GM21576 (cell line): ENCODE measurements around the gene OGG1.
A peak's percentile ranks its signal among the peaks of the same experiment; 100 is the strongest.

Source experiments
- ATAC-seq: cut with Tn5 transposase; IDR thresholded peaks from one replicate; pipeline ENCODE4 v1.9.1; 2021; ENCODE audit warnings: mild to moderate bottlenecking, moderate library complexity; ENCODE audit not compliant: unreplicated experiment

Gene OGG1

GRCh38 chr3:9781978-9782603 is 32.3 kb downstream of the OGG1 start:
- ATAC-seq: no peak

GRCh38 chr3:9782770-9783169 is 33.0 kb downstream of the OGG1 start:
- ATAC-seq: no peak

GRCh38 chr3:9783954-9784353 is 34.2 kb downstream of the OGG1 start:
- ATAC-seq: no peak

- ATAC-seq: no peak
Observed at GRCh38 chr3:9784965-9785364, 35.2 kb downstream of the OGG1 start.

GRCh38 chr3:9785602-9786001 is 35.9 kb downstream of the OGG1 start:
- no peak for ATAC-seq

- no peak for ATAC-seq
Observed at GRCh38 chr3:9786209-9786739, 36.5 kb downstream of the OGG1 start.

GRCh38 chr3:9786825-9787669 is 37.3 kb downstream of the OGG1 start:
- ATAC-seq: no peak

GRCh38 chr3:9787714-9788113 is 38.0 kb downstream of the OGG1 start:
- ATAC-seq: no peak

- no peak for ATAC-seq
Observed at GRCh38 chr3:9791127-9791526, 41.4 kb downstream of the OGG1 start.

- ATAC-seq: no peak
Observed at GRCh38 chr3:9791790-9792404, 42.1 kb downstream of the OGG1 start.

GRCh38 chr3:9792405-9793160 is 42.8 kb downstream of the OGG1 start, which contains the start of the genes ARPC4 and TADA3:
Gene ARPC4, plus strand, starts transcription at chr3:9793082. Its CDS starts 40 bp downstream, at chr3:9793122.
Gene TADA3, minus strand, starts transcription at chr3:9792473. Its CDS starts 1,007 bp downstream, at chr3:9791466.
- ATAC-seq: peak; percentile 80

- no peak for ATAC-seq
Observed at GRCh38 chr3:9793161-9793781, 43.5 kb downstream of the OGG1 start.

GRCh38 chr3:9794400-9794799 is 44.6 kb downstream of the OGG1 start:
- no peak for ATAC-seq

- no peak for ATAC-seq
Observed at GRCh38 chr3:9795207-9795606, 45.5 kb downstream of the OGG1 start.

- no peak for ATAC-seq
Observed at GRCh38 chr3:9797196-9797945, 47.6 kb downstream of the OGG1 start.

- no peak for ATAC-seq
Observed at GRCh38 chr3:9800529-9800928, 50.8 kb downstream of the OGG1 start.

GRCh38 chr3:9803494-9803893 is 53.7 kb downstream of the OGG1 start:
- ATAC-seq: no peak

GRCh38 chr3:9804996-9805395 is 55.2 kb downstream of the OGG1 start:
- no peak for ATAC-seq

- no peak for ATAC-seq
Observed at GRCh38 chr3:9806137-9806536, 56.4 kb downstream of the OGG1 start.
